Measurements from ENCODE around the gene H6PD. TPM values are rescaled to one million over a fixed set of nuclear protein-coding genes. Genes with fewer than 3 reads are reported as not detected.

The H6PD gene
- total RNA-seq, 1 donor from 2014 or later = 23.9 TPM

DNA sequence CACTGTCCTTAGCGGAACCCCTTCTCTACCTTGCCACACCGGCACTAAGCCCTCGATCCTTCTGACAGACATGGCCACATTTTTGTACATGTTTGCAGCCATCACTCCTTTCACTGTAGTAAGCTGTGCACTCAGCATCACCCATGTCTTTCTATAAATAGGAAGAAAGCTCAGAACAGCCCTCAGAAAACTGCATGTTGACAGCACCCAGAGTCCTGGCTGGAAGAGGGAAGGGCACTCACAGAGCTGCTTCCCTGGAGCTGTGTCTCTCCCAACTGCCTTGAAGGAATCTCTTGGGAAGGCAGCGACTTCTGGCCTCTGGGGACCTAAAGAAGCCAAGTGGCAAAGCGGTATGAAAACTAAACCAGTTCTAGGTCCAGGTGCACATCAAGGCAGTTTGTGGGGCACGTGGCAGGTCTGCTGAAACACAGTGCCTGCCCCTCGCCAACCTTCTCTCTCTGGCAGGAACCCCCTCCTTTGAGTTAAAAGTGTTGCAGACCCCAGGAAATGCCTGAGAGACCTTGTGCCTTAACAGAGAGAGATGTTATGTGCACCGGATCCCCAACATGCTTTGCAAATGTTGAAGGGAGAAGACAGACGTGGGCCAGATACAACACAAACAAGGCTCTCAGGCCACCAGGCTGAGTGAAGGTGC is 41.9 kb upstream of the H6PD start:
- Mint-ChIP-seq H3K27me3 (ENCODE audit: low read depth) (peaks cover 34% of the 10 kb centered on the region), H3K36me3 (ENCODE audit: low read depth) (no peaks in the 10 kb centered on the region), H3K27ac (ENCODE audit: unreplicated experiment) (no peak overlapping the region), H3K4me3 (no peak overlapping the region), H3K9me3 (peaks cover 4% of the 10 kb centered on the region), H3K4me1 (peaks cover 22% of the 10 kb centered on the region)
- no peak for DNase-seq (ENCODE audit: low read depth, low spot score)
- TF ChIP-seq, protein P1, sequence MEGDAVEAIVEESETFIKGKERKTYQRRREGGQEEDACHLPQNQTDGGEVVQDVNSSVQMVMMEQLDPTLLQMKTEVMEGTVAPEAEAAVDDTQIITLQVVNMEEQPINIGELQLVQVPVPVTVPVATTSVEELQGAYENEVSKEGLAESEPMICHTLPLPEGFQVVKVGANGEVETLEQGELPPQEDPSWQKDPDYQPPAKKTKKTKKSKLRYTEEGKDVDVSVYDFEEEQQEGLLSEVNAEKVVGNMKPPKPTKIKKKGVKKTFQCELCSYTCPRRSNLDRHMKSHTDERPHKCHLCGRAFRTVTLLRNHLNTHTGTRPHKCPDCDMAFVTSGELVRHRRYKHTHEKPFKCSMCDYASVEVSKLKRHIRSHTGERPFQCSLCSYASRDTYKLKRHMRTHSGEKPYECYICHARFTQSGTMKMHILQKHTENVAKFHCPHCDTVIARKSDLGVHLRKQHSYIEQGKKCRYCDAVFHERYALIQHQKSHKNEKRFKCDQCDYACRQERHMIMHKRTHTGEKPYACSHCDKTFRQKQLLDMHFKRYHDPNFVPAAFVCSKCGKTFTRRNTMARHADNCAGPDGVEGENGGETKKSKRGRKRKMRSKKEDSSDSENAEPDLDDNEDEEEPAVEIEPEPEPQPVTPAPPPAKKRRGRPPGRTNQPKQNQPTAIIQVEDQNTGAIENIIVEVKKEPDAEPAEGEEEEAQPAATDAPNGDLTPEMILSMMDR (conservative IDR thresholded peaks at IDR 0.05) = no peak

GRCh38 chr1:9193233-9193625 is 41.3 kb upstream of the H6PD start:
- Mint-ChIP-seq H3K4me1 (peaks cover 22% of the 10 kb centered on the region), H3K9me3 (peaks cover 4% of the 10 kb centered on the region), H3K36me3 (ENCODE audit: low read depth) (no peaks in the 10 kb centered on the region), H3K27ac (ENCODE audit: unreplicated experiment) (no peak overlapping the region), H3K4me3 (no peak overlapping the region), H3K27me3 (ENCODE audit: low read depth) (peaks cover 39% of the 10 kb centered on the region)
- DNase-seq (ENCODE audit: low read depth, low spot score) = no peak
- TF ChIP-seq, protein P1 (conservative IDR thresholded peaks at IDR 0.05) = no peak

DNA sequence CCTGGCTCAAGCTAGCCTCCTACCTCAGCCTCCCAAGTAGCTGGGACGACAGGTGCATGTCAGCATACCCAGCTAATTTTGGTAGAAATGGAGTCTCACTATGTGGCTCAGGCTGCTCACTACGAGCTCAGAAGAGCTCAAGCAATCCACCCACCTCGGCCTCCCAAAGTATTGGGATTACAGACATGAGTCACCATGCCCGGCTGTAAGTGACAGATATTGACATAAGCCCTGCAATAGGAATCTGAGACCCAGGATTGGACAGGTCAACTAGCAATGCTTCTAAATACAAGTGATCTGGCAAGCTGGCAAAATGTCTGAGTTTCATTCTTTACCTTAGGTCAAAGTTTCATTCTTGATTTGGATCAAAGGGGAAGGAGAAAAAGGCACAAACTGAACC is 40.5 kb upstream of the H6PD start:
- peaks cover 19% of the 10 kb centered on the region for H3K4me1 Mint-ChIP-seq
- no peak overlapping the region for H3K4me3 Mint-ChIP-seq

GRCh38 chr1:9195651-9196050 is 38.9 kb upstream of the H6PD start:
- Mint-ChIP-seq H3K36me3 (ENCODE audit: low read depth) (no peaks in the 10 kb centered on the region), H3K27ac (ENCODE audit: unreplicated experiment) (no peak overlapping the region), H3K9me3 (no peaks in the 10 kb centered on the region), H3K4me3 (no peak overlapping the region), H3K4me1 (peaks cover 22% of the 10 kb centered on the region), H3K27me3 (ENCODE audit: low read depth) (peaks cover 56% of the 10 kb centered on the region)
- TF ChIP-seq, protein P1 (conservative IDR thresholded peaks at IDR 0.05) = no peak
- no peak for DNase-seq (ENCODE audit: low read depth, low spot score)

More for the DNA sequence above, 40.5 kb upstream of the H6PD start:
- Mint-ChIP-seq H3K9me3 (peaks cover 4% of the 10 kb centered on the region), H3K36me3 (ENCODE audit: low read depth) (no peaks in the 10 kb centered on the region), H3K27ac (ENCODE audit: unreplicated experiment) (no peak overlapping the region), H3K27me3 (ENCODE audit: low read depth) (peaks cover 47% of the 10 kb centered on the region)
- TF ChIP-seq, protein P1 (conservative IDR thresholded peaks at IDR 0.05) = no peak
- no peak for DNase-seq (ENCODE audit: low read depth, low spot score)

DNA sequence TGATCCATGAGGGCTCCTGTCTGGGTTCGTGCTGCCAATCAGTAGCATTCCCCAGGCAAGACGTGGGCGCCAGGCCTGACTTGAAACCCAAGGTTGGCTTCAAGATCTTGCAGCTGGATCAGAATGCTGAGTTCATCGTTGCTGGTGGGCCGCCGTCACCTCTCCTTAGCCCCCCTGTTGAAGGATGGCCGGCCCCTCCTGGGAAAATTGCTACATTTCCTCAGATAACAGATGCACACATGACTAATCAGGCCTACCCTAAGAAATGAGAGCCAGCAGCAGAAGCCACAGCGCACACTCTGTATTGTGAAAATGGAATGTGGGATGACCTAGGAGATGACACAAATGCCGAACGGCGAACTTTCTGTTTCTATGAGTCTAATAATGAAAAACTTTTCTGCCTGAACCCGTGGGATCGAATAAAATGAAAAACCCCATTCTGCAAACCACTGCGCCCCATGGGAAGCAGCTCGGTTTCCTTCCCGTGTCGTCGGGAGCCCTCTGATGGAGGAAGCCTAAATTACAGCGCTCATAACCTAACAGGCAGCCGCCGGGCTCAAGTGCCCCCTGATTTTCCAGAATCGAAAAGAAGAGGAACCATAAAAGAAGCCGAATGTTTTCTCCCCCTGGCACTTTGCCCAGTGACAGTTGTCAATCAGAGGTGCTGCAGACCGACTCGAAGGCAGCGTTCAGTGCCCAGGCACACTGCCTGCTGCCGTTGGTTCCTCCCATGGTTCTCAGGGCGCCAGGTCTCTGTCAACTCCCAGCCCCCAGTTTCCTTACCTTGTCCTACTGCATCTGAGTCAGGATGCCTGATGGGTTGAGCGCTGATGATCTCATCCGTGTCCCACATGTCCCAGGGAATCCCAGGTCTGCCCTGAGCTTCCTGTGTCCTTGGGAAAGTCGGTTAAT is 38.2 kb upstream of the H6PD start:
- Mint-ChIP-seq H3K4me1 (peaks cover 27% of the 10 kb centered on the region), H3K27me3 (ENCODE audit: low read depth) (peaks cover 63% of the 10 kb centered on the region), H3K36me3 (ENCODE audit: low read depth) (no peaks in the 10 kb centered on the region), H3K9me3 (no peaks in the 10 kb centered on the region), H3K4me3 (no peak overlapping the region), H3K27ac (ENCODE audit: unreplicated experiment) (no peak overlapping the region)
- TF ChIP-seq, protein P1 (conservative IDR thresholded peaks at IDR 0.05) = peak; percentile 76
- peak; percentile 66 for DNase-seq (ENCODE audit: low read depth, low spot score)
